Limb (tissue), 2 donors: ENCODE measurements around the gene TBL1XR1.
A peak's percentile ranks its signal among the peaks of the same experiment; 100 is the strongest.

Source experiments
- DNase-seq, 2 donors: peaks; one replicate each; pipeline ENCODE4 v3.0.0-alpha.2; 2016; ENCODE audit errors: extremely low spot score in 2 of 2

TBL1XR1 gene

GRCh38 chr3:177066068-177066467 is 131.2 kb downstream of the TBL1XR1 start:
- DNase-seq: no peak

- no peak for DNase-seq
Observed at GRCh38 chr3:177065285-177066033, 131.8 kb downstream of the TBL1XR1 start.

- no peak for DNase-seq
Observed at GRCh38 chr3:177062052-177062732, 135.1 kb downstream of the TBL1XR1 start.

- DNase-seq: no peak
Observed at GRCh38 chr3:177061369-177061768, 135.9 kb downstream of the TBL1XR1 start.

GRCh38 chr3:177060492-177060891 is 136.8 kb downstream of the TBL1XR1 start:
- no peak for DNase-seq

- DNase-seq: no peak
Observed at GRCh38 chr3:177058648-177059047, 138.6 kb downstream of the TBL1XR1 start.

- DNase-seq: no peak
Observed at GRCh38 chr3:177057768-177058167, 139.5 kb downstream of the TBL1XR1 start.

GRCh38 chr3:177056927-177057326 is 140.4 kb downstream of the TBL1XR1 start:
- no peak for DNase-seq

- no peak for DNase-seq
Observed at GRCh38 chr3:177055605-177056571, 141.4 kb downstream of the TBL1XR1 start.

- DNase-seq: no peak
Observed at GRCh38 chr3:177053107-177053506, 144.2 kb downstream of the TBL1XR1 start.

GRCh38 chr3:177051411-177051810 is 145.9 kb downstream of the TBL1XR1 start:
- DNase-seq: peak in 1 of 2 donors; percentile 61

- DNase-seq: peak in 1 of 2 donors; percentile 73
Observed at GRCh38 chr3:177050501-177051237, 146.6 kb downstream of the TBL1XR1 start.

- no peak for DNase-seq
Observed at GRCh38 chr3:177045767-177046166, 151.5 kb downstream of the TBL1XR1 start.

- no peak for DNase-seq
Observed at GRCh38 chr3:177045222-177045621, 152.1 kb downstream of the TBL1XR1 start.

GRCh38 chr3:177041730-177042551 is 155.3 kb downstream of the TBL1XR1 start:
- no peak for DNase-seq

GRCh38 chr3:177041021-177041729 is 156.1 kb downstream of the TBL1XR1 start:
- DNase-seq: no peak

GRCh38 chr3:177039490-177040274 is 157.6 kb downstream of the TBL1XR1 start:
- DNase-seq: no peak

- no peak for DNase-seq
Observed at GRCh38 chr3:177037241-177037640, 160.0 kb downstream of the TBL1XR1 start.

- DNase-seq: no peak
Observed at GRCh38 chr3:177035676-177036075, 161.6 kb downstream of the TBL1XR1 start.
